Fibroblast of lung (primary cell): ENCODE results near the gene HPSE2.

Source experiments
- CTCF ChIP-seq, 2 donors: IDR thresholded peaks in 1 of 2; conservative IDR thresholded peaks in 1 of 2; 1 replicate in 1 of 2; 2 replicates in 1 of 2; pipeline ENCODE4 v1.5.1; 2011 to 2012; ENCODE audit warnings: low read length in 2 of 2, control low read depth in 1 of 2, inconsistent platforms in 1 of 2, low read depth in 1 of 2, mild to moderate bottlenecking in 1 of 2
- EZH2 ChIP-seq: IDR thresholded peaks from 2 replicates; pipeline ENCODE4 v1.5.1; 2012; ENCODE audit warnings: low read length, control low read depth, mild to moderate bottlenecking; ENCODE audit errors: missing control alignments

- no peak for TF ChIP-seq CTCF (conservative IDR thresholded peaks at IDR 0.05 in 1 of 2, IDR thresholded peaks at IDR 0.05 in 1 of 2; ENCODE audit: low read depth in 1 of 2, low read length in 2 of 2)
- no peak for TF ChIP-seq EZH2
Measured at GRCh38 chr10:98568551-98568950, 667.1 kb downstream of the HPSE2 start.
